GM21390 (cell line): Measurements from ENCODE around the gene NPHP1.
"Not testable (repeated sequence)": the region's sequence is repeated elsewhere in the genome, so short reads cannot be mapped to it uniquely, and the experiment has no call there.

Source experiments
- ATAC-seq: cut with Tn5 transposase; IDR thresholded peaks from one replicate; pipeline ENCODE4 v1.9.1; 2021; ENCODE audit not compliant: unreplicated experiment

The NPHP1 gene

DNA sequence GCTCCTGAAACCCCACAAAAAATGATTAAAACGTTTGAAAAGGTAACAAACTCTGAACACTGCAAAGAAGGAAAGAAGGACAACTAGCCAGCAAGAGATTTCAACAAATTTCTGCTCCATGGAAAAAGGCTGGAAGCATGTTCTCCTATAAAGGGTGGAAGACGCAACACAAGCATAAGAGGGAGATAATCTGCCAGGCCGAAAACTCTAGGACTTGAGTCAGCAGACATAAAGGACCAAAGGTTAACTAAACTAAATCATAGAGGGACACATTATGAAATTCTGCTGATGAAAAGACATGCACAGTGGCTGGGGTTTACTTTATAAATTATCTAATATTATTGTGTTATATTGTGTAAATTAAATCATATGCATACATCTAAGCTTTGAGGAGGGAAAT is 6.8 kb downstream of the NPHP1 start:
- no peak for ATAC-seq

DNA sequence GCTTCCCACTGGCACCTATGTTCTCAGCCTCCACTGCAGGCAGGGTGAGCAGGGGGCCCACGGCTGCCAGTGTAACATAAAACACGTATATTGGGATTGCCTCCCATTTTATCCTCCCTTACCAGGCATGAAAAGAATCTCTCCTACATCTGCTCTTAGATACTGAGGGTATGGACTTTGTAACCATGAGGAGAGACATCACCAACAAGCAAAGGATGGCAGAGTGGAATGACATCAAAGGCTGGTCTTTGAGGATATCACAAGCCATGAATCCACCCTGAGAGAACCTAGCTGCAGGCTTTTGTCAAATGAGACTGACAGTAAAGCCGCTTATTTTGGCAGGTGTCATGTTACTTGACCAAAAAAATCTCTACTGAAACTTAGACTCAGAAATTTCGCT is 7.4 kb downstream of the NPHP1 start:
- ATAC-seq, result no peak

- not testable (repeated sequence) for ATAC-seq
These were observed 14.6 kb downstream of the NPHP1 start for GRCh38 chr2:110190169-110190568.

DNA sequence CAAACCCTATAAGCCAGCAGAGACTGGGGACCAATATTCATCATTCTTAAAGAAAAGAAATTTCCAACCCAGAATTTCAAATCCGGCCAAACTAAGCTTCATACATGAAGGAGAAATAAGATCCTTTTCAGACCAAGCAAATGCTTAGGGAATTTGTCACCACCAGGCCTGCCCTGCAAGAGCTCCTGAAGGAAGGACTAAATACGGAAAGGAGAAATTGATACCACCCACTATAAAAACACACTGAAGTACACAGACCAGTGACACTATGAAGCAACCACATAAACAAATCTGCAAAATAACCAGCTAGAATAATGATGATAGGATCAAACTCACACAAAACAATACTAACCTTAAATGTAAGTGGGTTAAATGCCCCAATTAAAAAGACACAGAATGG is 22.4 kb downstream of the NPHP1 start:
- ATAC-seq, result no peak

GRCh38 chr2:110180036-110180435 is 24.8 kb downstream of the NPHP1 start:
- ATAC-seq, result no peak

DNA sequence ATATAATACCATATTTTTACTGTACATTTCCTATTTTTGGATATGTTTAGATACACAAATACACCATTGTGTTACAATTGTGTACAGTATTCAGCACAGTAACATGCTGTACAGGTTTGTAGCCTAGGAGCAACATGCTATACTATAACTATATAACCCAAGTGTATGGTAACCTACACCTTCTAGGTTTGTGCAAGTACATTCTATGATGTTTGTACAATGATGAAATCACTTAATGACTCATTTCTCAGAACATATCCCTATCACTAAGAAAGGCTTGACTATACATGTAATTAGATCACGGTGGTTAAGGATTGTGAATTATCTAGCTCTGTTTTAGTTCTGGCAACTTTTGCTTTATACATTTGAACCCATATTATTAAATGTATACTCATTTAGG is 31.3 kb downstream of the NPHP1 start:
- no peak for ATAC-seq

DNA sequence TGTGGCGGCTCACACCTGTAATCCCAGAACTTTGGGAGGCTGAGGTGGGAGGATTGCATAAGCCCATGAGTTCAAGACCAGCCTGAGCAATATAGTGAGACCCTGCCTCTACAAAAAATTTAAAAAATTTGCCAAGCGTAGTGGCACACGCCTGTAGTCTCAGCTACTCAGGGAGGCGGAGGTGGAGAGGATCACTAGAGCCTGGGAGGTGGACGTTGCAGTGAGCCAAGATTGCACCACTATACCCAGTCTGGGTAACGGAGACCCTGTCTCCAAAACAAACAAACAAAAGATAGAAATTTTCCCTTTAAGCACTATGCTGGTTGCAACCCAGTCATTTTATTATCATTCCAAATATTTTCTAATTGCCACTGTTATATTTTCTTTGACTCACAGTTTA is 32.3 kb downstream of the NPHP1 start:
- no peak for ATAC-seq

- no peak for ATAC-seq
These were observed 34.7 kb downstream of the NPHP1 start for GRCh38 chr2:110170102-110170501.

- no peak for ATAC-seq
These were observed 37.4 kb downstream of the NPHP1 start for GRCh38 chr2:110167326-110168000.

DNA sequence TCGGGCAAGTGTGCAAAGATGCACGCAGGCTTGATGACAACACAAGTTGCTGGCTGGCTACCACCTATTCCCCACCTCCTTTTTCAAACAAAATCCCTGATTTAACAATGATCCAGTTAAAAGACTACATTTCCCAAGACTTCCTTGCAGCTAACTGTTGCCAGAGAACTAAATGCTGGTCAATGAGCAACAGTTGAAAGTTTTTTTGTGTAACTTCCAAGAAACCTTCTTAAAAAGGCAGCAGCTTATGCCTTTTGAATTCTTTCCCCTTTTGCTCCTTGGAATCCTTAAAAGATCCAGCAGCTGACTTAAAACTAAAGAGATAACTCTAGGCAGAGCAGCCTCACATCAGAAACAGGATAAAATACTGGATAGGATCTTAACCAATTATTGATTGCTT is 38.5 kb downstream of the NPHP1 start:
- ATAC-seq, result no peak

GRCh38 chr2:110157153-110157793 is 47.5 kb downstream of the NPHP1 start:
- ATAC-seq, result peak; percentile 80

DNA sequence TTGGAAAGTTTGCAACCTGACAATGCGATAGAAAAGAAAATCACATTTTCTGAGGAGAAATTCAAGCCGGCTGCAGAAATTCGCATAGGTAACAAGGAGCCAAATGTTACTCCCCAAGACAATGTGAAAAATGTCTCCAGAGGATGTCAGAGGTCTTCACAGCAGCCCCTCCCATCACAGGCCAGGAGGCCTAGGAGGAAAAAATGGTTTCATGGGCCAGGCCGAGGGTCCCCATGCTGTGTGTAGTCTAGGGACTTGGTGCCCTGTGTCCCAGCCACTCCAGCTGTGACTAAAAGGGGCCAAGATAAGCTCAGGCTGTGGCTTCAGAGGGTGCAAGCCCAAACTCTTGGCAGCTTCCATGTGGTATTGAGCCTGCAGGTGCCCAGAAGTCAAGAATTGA is 50.0 kb downstream of the NPHP1 start:
- ATAC-seq, result not testable (repeated sequence)

GRCh38 chr2:110154188-110154587 is 50.6 kb downstream of the NPHP1 start:
- not testable (repeated sequence) for ATAC-seq

DNA sequence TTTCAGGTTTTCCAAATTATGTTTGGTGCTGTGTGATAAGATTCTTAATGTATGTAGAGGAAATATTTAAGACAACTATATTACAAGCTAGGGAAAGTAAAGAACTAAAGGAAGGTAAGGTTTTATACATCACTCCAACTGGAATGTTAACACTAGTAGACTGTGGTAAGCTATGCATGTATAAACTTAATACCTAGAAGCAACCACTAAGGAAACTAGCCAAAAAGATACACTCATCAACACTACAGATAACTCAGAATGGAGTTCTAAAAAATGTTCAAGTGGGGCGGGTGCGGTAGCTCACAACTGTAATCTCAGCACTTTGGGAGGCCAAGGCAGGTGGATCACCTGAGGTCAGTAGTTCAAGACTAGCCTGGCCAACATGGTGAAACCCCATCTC is 51.4 kb downstream of the NPHP1 start:
- no peak for ATAC-seq

- no peak for ATAC-seq
These were observed 51.9 kb downstream of the NPHP1 start for GRCh38 chr2:110152943-110153342.

- ATAC-seq, result no peak
These were observed 55.2 kb downstream of the NPHP1 start for GRCh38 chr2:110149330-110150220.

GRCh38 chr2:110146945-110147332 is 57.9 kb downstream of the NPHP1 start:
- no peak for ATAC-seq

GRCh38 chr2:110146183-110146944 is 58.4 kb downstream of the NPHP1 start:
- no peak for ATAC-seq

GRCh38 chr2:110143982-110144381 is 60.8 kb downstream of the NPHP1 start:
- ATAC-seq, result no peak

DNA sequence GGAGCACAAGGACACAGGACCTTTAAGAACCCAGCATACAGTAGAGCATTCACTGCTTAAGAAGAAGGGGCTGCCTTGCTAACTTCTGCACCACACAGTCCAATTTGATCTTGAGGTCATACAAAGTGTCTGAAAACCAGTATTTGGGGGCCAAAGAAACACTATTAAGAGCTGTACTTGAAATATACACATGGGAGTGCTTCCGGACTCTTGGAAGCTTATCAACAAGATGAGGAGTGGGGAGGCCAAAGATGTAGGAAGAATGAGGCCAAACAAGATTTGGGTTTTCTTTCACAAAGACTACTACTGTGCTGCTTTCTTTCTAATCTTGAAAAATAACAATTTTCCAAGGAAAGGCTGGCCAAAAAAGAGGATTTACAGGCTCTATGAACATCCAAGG is 64.4 kb downstream of the NPHP1 start:
- ATAC-seq, result no peak

- ATAC-seq, result no peak
These were observed 70.8 kb downstream of the NPHP1 start for GRCh38 chr2:110134025-110134424.
